ENCODE data around the gene VPS4B. TPM values are rescaled to one million over a fixed set of nuclear protein-coding genes. Genes with fewer than 3 reads are reported as not detected.
"Not testable (repeated sequence)": the region's sequence is repeated elsewhere in the genome, so short reads cannot be mapped to it uniquely, and the experiment has no call there.

The VPS4B gene
- polyA plus RNA-seq, 6 donors from 2014 or later: 36.6 to 89.8 (median 71.6) TPM

DNA sequence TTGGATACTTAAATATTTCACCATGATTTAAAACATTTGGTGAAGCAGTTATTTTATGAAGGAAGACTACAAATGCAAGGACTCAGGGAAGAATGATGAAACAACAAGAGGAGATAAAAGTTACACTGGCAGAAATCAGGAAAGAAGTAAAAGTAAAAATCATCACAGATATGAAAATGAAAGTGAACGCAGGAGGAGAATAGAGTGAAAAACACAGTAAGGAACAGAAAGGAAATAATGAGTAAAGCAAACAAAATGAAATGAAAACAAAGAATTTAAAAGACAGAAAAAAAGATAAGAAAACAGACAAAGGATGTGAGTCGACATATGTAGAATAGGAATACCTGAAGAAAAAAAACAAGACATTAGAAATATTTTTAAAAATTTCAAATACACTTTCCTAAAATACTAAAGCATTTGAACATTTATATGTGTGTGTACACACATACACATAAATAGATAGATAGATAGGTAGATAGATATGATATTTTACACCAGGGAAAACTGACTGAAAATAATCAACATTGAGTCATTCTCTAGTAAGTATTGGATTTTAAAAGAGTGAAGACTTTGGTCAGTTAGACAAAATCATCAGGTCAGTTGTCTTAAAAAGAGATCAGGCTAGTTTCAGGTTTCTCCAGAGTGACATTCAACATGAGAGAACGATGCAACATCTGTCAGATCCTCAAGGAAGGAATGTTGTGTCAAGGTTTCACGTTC is 43.2 kb downstream of the VPS4B start:
- ATAC-seq (ENCODE audit: low read depth in 2 of 2): no peak
- H3K4me1 Mint-ChIP-seq: peaks cover 9 to 17% (median 16%) of the 10 kb centered on the region in 3 donors
- peak overlapping the region in 3 of 8 donors; percentile 20 to 47 (median 43) for H3K4me3 Mint-ChIP-seq
- peaks cover 5 to 22% of the 10 kb centered on the region in 2 donors for H3K36me3 Mint-ChIP-seq
- DNase-seq: no peak
- no peaks in the 10 kb centered on the region for H3K27me3 Mint-ChIP-seq
- H3K9me3 Mint-ChIP-seq: peaks cover 0 to 15% (median 6%) of the 10 kb centered on the region in 7 donors
- peak overlapping the region in 4 of 6 donors; percentile 5 to 74 (median 50) for H3K27ac Mint-ChIP-seq

DNA sequence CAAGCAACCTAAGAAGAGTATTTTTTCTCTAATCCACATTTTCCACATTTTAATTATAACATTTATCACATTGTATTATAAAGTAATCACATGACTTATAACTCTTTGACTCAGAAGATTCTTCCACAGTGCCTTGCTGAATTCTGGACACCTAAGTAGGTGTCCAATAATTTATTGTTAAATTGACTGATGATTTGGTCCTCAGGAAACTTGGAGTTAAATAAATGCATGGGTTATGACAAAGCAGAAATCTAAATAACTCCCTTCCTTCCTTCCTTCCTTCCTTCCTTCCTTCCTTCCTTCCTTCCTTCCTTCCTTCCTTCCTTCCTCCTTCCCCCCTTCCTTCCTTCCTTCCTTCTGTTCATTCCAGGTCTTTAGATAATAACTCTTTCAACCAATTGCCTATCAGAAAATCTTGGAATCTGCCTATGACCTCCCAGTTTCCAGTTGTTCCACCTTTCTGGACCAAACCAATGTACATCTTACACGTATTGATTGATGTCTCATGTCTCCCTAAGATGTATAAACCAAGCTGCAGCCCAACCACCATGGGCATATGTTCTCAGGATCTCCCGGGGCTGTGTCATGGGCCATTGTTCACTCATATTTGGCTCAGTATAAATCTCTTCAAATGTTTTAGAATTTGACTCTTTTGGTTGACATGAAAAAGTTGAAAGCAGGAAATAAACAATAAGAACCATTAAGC is 44.8 kb downstream of the VPS4B start:
- H3K4me3 Mint-ChIP-seq: no peak overlapping the region
- H3K4me1 Mint-ChIP-seq: peaks cover 9 to 17% (median 16%) of the 10 kb centered on the region in 3 donors
- no peaks in the 10 kb centered on the region for H3K27me3 Mint-ChIP-seq
- DNase-seq (no peak), ATAC-seq (ENCODE audit: low read depth in 2 of 2) (no peak)
- H3K9me3 Mint-ChIP-seq: peaks cover 0 to 10% (median 6%) of the 10 kb centered on the region in 7 donors
- peaks cover 0 to 6% of the 10 kb centered on the region in 2 donors for H3K36me3 Mint-ChIP-seq
- H3K27ac Mint-ChIP-seq: no peak overlapping the region

DNA sequence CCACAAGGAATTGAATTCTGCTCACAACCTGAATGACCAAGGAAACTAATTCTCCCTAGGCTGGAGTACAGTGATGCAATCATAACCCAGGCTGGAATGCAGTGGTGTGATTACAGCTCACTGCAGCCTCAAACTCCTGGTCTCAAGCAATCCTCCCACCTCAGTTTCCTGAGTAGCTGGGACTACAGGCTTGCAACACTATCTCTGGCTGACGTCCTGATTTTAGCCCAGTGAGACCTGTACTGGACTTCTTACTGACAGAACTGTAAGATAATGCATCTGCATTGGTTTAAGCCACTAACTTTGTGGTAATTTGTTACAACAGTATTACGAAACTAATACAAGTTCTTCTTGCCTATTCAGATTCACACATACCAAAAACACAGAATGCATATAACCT is 45.7 kb downstream of the VPS4B start:
- no peak overlapping the region for H3K4me3 Mint-ChIP-seq
- no peak for DNase-seq
- H3K4me1 Mint-ChIP-seq: peaks cover 9 to 17% (median 16%) of the 10 kb centered on the region in 3 donors
- H3K27ac Mint-ChIP-seq: no peak overlapping the region
- ATAC-seq (ENCODE audit: low read depth in 2 of 2): no peak
- no peaks in the 10 kb centered on the region for H3K27me3 Mint-ChIP-seq
- peaks cover 0 to 6% of the 10 kb centered on the region in 2 donors for H3K36me3 Mint-ChIP-seq
- H3K9me3 Mint-ChIP-seq: peaks cover 0 to 10% (median 6%) of the 10 kb centered on the region in 7 donors

DNA sequence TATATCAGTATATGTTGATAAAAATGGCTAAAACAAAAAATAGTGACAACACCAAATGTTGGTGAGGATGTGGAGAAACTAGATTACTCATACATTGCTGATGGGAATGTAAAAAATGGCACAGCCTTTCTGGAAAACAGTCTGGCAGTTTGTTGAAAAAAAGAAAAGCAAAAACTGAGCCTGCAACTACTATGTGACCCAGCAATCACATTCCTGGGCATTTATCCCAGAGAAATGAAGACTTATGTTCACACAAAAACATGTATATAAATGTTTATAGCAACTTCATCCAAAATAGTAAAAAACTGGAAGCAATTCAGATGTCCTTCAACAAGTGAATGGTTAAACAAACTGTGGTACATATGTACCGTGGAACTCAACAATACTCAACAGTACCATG is 47.7 kb downstream of the VPS4B start:
- no peaks in the 10 kb centered on the region for H3K27me3 Mint-ChIP-seq
- no peak for ATAC-seq (ENCODE audit: low read depth in 2 of 2)
- H3K4me3 Mint-ChIP-seq: no peak overlapping the region
- DNase-seq: no peak
- peaks cover 0 to 10% (median 6%) of the 10 kb centered on the region in 7 donors for H3K9me3 Mint-ChIP-seq
- H3K4me1 Mint-ChIP-seq: peaks cover 9 to 17% (median 13%) of the 10 kb centered on the region in 3 donors
- peaks cover 0 to 6% of the 10 kb centered on the region in 2 donors for H3K36me3 Mint-ChIP-seq
- H3K27ac Mint-ChIP-seq: no peak overlapping the region

DNA sequence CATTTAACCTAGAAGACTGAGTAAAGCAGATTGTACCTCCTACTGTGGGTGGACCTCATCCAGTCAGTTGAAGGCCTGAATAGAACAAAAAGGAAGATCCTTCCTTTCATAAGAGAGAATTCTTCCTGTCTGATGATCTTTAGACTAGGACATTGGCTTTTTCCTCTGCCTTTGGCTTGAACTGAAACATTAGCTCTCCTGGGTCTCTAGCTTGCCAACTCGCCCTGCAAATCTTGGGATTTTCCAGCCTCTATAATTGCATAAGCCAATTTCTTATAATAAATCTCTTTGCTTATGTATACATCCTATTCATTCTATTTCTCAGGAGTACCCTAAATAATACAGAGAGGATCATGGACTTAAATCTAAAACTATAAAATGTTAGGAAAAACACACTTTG is 49.1 kb downstream of the VPS4B start:
- DNase-seq (no peak), ATAC-seq (ENCODE audit: low read depth in 2 of 2) (no peak)
- Mint-ChIP-seq H3K4me3 (no peak overlapping the region), H3K36me3 (peaks cover 0 to 6% of the 10 kb centered on the region in 2 donors), H3K9me3 (peaks cover 0 to 10% (median 6%) of the 10 kb centered on the region in 7 donors), H3K27ac (no peak overlapping the region), H3K27me3 (no peaks in the 10 kb centered on the region), H3K4me1 (peaks cover 9 to 17% (median 11%) of the 10 kb centered on the region in 3 donors)

DNA sequence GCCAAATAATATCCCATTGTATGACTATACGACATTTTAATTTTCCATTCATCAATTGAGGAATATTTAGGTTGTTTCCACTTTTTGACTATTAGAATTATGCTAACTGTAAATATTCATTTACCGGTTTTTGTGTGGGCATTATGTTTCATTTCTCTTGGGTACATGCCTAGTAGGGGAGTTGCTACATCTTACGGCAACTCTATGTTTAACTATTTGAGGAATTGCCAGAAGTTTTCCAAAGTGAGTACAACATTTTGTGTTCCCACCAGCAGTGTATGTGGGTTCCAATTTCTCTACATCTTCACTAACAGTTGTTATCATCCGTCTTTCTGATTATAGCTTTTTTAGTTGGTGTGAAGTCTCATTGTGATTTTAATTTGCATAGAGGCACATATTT is 53.7 kb downstream of the VPS4B start:
- Mint-ChIP-seq H3K36me3 (no peaks in the 10 kb centered on the region), H3K27ac (peak overlapping the region in 2 of 6 donors; percentile 60 to 77), H3K27me3 (no peaks in the 10 kb centered on the region), H3K9me3 (peaks cover 0 to 5% (median 0%) of the 10 kb centered on the region in 7 donors), H3K4me1 (peaks cover 19 to 35% (median 30%) of the 10 kb centered on the region in 3 donors), H3K4me3 (peak overlapping the region in 7 of 8 donors; percentile 81 to 95 (median 92))
- no peak for DNase-seq
- ATAC-seq (ENCODE audit: low read depth in 2 of 2): no peak

DNA sequence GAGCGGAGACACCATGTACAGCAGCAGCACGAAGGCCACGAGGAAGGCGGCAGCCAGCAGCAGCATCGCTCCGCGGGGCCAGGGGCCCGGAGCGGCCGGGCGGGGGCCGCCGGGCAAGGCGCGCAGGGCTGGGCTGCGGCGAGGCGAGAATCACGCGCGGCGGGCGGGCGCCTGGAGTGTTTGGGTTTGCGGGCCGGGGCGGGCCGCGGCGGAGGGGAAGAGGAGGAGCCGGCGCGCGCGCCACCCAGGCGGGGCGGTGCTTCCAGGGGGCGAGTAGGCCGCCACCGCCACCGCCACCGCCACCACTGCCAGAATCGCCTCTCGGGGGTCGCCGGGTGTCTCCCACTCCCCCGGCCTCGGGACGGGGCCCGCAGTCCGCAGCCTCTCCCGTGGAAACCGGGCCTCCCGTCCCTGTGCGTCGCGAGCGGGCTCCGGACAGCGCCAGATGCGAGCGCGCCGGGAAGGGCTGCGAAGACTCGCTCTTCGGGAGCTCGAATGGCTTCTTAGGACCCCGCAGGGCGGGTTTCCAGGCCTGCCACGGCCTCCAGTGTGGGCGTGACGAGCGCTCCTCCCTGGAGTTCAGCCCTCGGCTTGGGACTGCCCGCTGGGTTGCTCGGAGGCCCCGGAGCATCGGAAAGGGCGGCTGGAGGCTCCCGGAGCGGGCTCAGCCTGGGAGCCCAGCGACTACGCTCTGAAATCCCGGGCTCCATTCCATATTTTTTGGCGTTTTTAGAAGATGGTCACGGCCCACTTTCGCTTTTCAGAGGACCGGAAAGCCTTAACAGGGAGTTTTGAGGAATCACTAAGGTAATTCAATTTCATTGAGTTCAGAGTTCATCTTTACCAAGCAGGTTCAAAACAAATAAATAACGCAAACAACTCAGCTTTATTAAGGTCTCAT is 55.0 kb downstream of the VPS4B start, which contains the start of gene KDSR:
TSS of gene KDSR (minus strand) at position 154 of the 901 bp plus-strand sequence. CDS start at position 66, 88 bp downstream.
- Mint-ChIP-seq H3K9me3 (peaks cover 0 to 5% (median 0%) of the 10 kb centered on the region in 7 donors), H3K27me3 (no peaks in the 10 kb centered on the region), H3K4me3 (peak within 1 kb of the TSS; percentile 81 to 95 (median 92)), H3K27ac (peak within 1 kb of the TSS; percentile 67 to 92 (median 78)), H3K36me3 (no peaks in the 10 kb centered on the region), H3K4me1 (peaks cover 19 to 35% (median 30%) of the 10 kb centered on the region in 3 donors)
- DNase-seq (peak; percentile 85), ATAC-seq (ENCODE audit: low read depth in 2 of 2) (peak; percentile 92 to 94)

DNA sequence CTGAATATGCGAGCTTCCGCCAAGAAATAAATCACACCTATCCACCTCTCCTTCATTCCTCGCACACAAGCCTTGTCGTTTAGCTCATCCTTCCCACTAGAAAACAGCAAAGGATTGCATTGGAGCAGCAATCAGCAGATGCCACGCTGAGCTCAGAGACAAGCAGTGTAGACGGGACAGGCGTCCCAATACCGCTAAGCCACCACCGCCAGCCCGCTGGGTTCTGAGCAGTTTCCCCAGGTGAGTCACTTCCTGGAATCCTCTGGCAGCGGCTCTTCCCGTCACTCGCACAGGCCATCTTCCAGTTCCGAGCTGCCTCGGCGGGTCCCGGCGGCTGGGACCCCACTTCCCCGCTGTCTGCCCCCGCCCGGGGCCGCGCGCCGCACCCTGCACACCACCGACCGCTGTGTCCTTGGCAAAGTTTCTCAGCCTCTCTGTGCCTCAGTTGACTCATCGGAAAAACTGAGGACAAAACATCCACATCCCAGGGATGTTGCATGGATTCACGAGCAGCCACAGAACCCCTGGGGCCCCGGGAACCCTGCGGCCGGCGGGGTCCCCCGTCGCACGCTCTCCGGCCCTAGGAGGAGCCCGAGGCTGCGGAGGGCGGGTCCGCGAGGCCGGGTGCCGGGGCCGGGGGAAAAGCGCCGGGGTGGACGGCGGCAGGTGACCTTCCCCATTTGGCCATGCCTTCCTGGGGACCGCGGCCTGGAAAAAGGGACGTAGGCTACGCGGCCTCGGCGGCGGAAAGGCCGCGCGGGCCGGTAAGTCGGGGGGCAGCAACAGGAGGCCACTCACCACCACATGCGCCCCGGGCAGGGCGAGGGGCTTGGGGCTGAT is 55.8 kb downstream of the VPS4B start:
- H3K4me1 Mint-ChIP-seq: peaks cover 19 to 35% (median 30%) of the 10 kb centered on the region in 3 donors
- DNase-seq (peak; percentile 21), ATAC-seq (ENCODE audit: low read depth in 2 of 2) (peak; percentile 15 to 22)
- H3K27me3 Mint-ChIP-seq: no peaks in the 10 kb centered on the region
- peak overlapping the region; percentile 81 to 95 (median 92) for H3K4me3 Mint-ChIP-seq
- peak overlapping the region in 5 of 6 donors; percentile 6 to 92 (median 77) for H3K27ac Mint-ChIP-seq
- H3K9me3 Mint-ChIP-seq: peaks cover 0 to 5% (median 0%) of the 10 kb centered on the region in 7 donors
- H3K36me3 Mint-ChIP-seq: peaks cover 5 to 8% of the 10 kb centered on the region in 2 donors

DNA sequence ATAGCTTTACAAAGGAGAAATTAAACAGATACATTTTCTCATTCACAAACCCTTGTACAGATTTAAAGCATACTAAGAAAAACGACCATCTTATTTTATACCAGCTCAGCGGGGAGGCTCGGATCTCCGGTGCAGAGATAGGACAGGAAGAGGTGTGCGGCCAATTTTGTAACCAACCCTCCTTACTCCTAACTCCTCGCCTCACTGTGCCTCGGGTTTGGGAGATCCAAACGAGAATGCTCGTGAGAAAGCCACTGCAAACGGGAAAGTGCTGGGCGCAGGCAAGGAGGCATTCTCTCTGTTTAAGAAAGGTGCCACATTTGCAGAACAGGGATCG is 56.4 kb downstream of the VPS4B start:
- Mint-ChIP-seq H3K27me3 (no peaks in the 10 kb centered on the region), H3K36me3 (peaks cover 5 to 8% of the 10 kb centered on the region in 2 donors), H3K4me3 (peak overlapping the region; percentile 81 to 95 (median 92)), H3K27ac (peak overlapping the region in 3 of 6 donors; percentile 76 to 92 (median 77)), H3K4me1 (peaks cover 19 to 35% (median 30%) of the 10 kb centered on the region in 3 donors), H3K9me3 (peaks cover 0 to 5% (median 0%) of the 10 kb centered on the region in 7 donors)
- ATAC-seq (ENCODE audit: low read depth in 2 of 2): no peak
- DNase-seq: no peak

DNA sequence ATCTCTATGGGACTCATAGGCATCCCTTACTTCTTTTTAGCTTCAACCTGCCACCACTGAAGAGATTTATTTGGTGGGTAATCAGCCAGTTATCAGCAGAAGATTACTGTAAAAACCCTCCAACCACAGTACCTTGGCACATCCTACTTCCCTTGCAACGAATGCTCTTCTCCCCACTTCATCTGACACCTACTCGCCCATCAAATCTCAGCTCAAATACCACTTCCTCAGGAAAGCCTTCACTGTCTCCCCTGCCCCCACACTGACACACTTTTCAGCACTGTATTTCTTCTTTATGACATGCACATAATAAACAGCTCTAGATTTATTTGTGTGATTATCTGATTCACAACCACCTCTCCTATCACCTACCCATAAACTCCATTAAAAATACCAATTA is 58.3 kb downstream of the VPS4B start:
- ATAC-seq (ENCODE audit: low read depth in 2 of 2) (no peak), DNase-seq (no peak)
- peak overlapping the region in 1 of 8 donors; percentile 91 for H3K4me3 Mint-ChIP-seq
- H3K9me3 Mint-ChIP-seq: peaks cover 0 to 5% (median 0%) of the 10 kb centered on the region in 7 donors
- H3K27ac Mint-ChIP-seq: peak overlapping the region in 1 of 6 donors; percentile 21
- H3K4me1 Mint-ChIP-seq: peaks cover 19 to 32% (median 29%) of the 10 kb centered on the region in 3 donors
- H3K27me3 Mint-ChIP-seq: no peaks in the 10 kb centered on the region
- peaks cover 8 to 10% of the 10 kb centered on the region in 2 donors for H3K36me3 Mint-ChIP-seq

DNA sequence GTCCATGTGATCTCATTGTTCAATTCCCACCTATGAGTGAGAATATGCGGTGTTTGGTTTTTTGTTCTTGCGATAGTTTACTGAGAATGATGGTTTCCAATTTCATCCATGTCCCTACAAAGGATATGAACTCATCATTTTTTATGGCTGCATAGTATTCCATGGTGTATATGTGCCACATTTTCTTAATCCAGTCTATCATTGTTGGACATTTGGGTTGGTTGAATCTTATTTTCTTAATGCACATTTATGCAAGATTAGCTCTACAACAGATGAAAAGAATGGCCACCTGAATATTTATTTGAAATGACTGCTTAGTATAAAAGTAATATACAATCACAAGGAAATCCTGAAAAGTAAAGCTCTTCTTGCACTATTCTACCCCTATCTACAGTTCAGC is 58.9 kb downstream of the VPS4B start:
- Mint-ChIP-seq H3K36me3 (peaks cover 8 to 10% of the 10 kb centered on the region in 2 donors), H3K4me1 (peaks cover 15 to 27% (median 24%) of the 10 kb centered on the region in 3 donors)
- not testable (repeated sequence) for H3K27ac Mint-ChIP-seq; H3K4me3 Mint-ChIP-seq; DNase-seq; ATAC-seq (ENCODE audit: low read depth in 2 of 2); H3K9me3 Mint-ChIP-seq; H3K27me3 Mint-ChIP-seq

DNA sequence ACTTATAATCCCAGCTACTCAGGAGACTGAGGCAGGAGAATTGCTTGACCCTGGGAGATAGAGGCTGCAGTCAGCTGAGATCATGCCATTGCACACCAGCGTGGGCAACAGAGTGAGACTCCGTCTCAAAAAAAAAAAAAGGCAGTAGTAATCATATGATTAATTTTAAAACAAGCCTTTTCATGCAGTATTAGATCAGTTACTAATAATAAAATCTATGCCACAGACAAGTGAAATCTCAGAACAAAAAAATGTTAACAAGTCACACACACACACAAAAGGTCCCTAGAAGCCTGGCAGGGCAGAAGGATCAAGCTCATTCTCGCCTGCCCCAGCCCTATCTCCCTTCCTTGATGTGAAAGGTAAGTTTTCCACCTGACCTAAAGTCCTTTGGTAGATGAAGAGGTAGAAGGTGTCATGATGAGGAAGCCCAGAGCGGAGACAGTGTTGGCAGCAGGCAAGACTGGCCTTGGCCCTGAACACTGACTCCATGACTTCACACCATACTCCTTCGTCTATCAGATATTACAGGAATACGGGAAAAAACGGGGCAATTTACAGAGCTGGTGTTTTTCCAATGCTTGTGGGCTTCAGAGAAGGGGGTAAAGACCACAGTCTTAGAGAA is 65.9 kb downstream of the VPS4B start:
- no peaks in the 10 kb centered on the region for H3K4me1 Mint-ChIP-seq
- no peak overlapping the region for H3K4me3 Mint-ChIP-seq
- no peaks in the 10 kb centered on the region for H3K27me3 Mint-ChIP-seq
- peaks cover 13 to 14% of the 10 kb centered on the region in 2 donors for H3K36me3 Mint-ChIP-seq
- H3K27ac Mint-ChIP-seq: no peak overlapping the region
- ATAC-seq (ENCODE audit: low read depth in 2 of 2) (no peak), DNase-seq (no peak)
- no peaks in the 10 kb centered on the region for H3K9me3 Mint-ChIP-seq
